GM18517 (cell line): ENCODE data around the gene RNASE4.
"Not testable (repeated sequence)": the region's sequence is repeated elsewhere in the genome, so short reads cannot be mapped to it uniquely, and the experiment has no call there.

Source experiments
- ATAC-seq: cut with Tn5 transposase; IDR thresholded peaks from one replicate; pipeline ENCODE4 v1.9.1; 2021; ENCODE audit warnings: mild to moderate bottlenecking, moderate library complexity; ENCODE audit not compliant: unreplicated experiment

Gene RNASE4

GRCh38 chr14:20734430-20734806, 50.1 kb downstream of the RNASE4 start:
- no peak for ATAC-seq

GRCh38 chr14:20738292-20738691, 53.9 kb downstream of the RNASE4 start:
- ATAC-seq: not testable (repeated sequence)

DNA sequence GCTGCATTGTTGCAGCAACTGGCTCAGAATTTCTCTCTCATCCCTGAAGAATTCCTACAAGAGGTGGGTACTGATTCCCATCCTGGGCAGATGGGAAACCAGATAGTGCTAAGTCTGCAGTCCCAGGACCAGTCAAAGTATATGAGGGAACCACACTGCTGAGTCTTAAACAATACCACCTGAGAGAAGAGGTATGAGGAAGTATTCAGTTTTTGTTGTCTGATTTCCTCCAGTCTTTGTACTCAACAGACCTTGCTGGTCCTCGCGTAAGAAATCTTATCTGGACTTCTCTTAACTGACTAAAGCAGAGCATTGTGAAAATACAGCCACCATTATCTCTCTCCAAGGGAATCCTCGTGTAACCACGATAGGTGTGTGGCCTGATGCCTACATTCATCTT, 57.8 kb downstream of the RNASE4 start:
- no peak for ATAC-seq

GRCh38 chr14:20743556-20743955, 59.2 kb downstream of the RNASE4 start:
- no peak for ATAC-seq

DNA sequence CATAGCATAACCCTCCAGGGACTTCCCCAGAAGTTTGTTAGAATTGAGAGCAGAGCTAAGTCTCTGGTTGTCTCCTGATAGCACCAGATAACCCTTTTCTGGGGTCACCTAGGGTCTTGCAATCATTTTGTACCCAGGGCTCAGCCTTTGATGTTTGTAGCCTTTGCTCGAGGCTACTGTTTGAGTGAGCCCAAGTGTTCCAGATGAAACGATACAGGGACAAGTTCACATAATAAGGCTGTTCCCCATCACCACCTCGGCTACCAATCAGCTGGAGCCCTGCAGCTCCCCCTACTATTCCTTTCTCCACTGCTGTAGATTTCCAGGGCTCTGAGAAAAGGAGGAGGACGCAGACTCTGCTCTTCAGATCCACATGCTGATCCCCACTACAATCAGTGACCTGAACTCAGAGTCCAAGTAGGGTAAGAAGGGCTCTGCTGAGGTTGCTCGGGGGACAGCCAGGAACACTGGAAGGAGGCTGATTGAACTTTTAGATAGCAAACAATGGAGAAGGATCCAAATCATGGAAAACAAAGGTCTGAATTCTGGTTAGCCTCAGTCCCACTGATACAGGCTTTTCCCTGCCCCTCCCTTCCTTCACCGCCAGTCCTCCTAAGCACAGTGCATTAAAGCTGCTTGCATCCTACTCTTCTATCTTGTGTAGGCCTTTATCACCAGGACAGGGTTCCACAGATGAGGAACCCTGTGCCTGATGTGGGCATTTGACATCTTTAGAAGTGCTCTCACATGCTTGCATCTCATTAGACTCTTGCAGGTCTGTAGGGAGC, 61.4 kb downstream of the RNASE4 start, which contains the start of gene EDDM3A:
EDDM3A (plus strand) TSS at position 317 of the 788 bp plus-strand sequence. CDS start 1,694 bp downstream, outside the sequence.
- no peak for ATAC-seq

GRCh38 chr14:20746566-20746965, 62.2 kb downstream of the RNASE4 start:
- ATAC-seq: no peak

GRCh38 chr14:20748439-20748838, 64.1 kb downstream of the RNASE4 start:
- no peak for ATAC-seq

DNA sequence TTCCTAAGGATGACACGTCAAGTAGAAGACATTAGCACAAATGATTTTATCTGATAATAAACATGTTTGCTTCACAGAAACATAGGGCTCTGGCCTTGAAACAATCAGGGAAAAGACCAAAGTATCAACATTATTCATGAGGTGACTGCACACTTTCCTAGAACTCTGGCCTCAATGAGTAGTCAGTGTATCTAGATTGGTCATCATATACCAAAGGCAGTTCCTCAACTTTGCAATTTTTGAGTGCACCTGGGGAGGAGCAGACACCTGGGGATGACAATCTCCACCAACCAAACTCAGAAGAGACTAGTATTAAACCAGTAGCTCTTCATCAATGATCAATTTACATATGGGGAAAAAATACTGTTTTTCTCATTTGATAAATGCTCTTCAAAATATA, 65.8 kb downstream of the RNASE4 start:
- no peak for ATAC-seq
